Lower leg skin (tissue), 3 donors: ENCODE data around the gene HEPACAM.

ENCODE experiments used
- POLR2A ChIP-seq, 2 donors: fragments of 450-650 bp; IDR thresholded peaks; one replicate each; pipeline ENCODE4 v1.6.1; 2016 to 2017; ENCODE audit warnings: antibody characterized with exemption in 2 of 2, mild to moderate bottlenecking in 1 of 2, moderate library complexity in 1 of 2
- TF ChIP-seq, protein P1 (sequence below), 3 donors: fragments of 450-650 bp; IDR thresholded peaks; one replicate each; pipeline ENCODE4 v1.5.1; 2016; ENCODE audit warnings: antibody characterized with exemption in 3 of 3, mild to moderate bottlenecking in 3 of 3, moderate library complexity in 2 of 3

DNA sequence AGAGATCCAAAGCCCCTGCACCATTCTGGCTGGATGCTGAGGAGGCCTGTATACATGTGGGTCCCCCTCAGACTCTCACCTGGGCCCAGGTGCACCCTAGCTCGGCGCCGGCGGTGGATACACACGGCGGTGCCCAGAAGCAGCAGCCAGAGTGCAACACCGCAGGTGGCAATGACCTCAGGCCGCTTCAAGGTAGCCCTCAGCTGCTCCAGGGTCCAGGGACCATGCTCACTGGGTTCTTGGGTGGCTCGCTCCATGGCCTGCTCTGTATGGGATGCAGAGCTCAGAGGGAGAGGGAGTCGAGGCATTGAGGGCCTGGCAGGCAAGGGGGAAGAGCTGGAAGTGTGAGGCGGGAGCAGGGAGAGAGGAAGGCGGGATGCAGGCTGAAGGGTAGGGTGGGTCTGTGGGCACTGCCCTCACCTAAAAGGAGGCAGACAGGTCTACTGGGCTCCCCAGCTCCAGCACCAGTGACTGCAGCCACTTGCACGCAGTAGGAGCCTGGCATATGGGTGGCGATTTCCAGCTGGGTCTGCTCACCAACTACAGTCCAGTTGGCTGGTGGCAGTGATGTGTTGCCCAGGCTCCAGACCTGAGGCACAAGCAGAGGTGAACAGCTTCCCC is 42.0 kb downstream of the HEPACAM start:
- TF ChIP-seq POLR2A (IDR thresholded peaks at IDR 0.05) = no peak
- TF ChIP-seq, protein P1, sequence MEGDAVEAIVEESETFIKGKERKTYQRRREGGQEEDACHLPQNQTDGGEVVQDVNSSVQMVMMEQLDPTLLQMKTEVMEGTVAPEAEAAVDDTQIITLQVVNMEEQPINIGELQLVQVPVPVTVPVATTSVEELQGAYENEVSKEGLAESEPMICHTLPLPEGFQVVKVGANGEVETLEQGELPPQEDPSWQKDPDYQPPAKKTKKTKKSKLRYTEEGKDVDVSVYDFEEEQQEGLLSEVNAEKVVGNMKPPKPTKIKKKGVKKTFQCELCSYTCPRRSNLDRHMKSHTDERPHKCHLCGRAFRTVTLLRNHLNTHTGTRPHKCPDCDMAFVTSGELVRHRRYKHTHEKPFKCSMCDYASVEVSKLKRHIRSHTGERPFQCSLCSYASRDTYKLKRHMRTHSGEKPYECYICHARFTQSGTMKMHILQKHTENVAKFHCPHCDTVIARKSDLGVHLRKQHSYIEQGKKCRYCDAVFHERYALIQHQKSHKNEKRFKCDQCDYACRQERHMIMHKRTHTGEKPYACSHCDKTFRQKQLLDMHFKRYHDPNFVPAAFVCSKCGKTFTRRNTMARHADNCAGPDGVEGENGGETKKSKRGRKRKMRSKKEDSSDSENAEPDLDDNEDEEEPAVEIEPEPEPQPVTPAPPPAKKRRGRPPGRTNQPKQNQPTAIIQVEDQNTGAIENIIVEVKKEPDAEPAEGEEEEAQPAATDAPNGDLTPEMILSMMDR (IDR thresholded peaks at IDR 0.05) = no peak
